ENCODE data around the gene ZNRF3.
"Not testable (repeated sequence)": the region's sequence is repeated elsewhere in the genome, so short reads cannot be mapped to it uniquely, and the experiment has no call there.

ZNRF3 gene

GRCh38 chr22:29016067-29016938 is 132.9 kb downstream of the ZNRF3 start:
- DNase-seq = no peak

GRCh38 chr22:29018293-29019189 is 135.2 kb downstream of the ZNRF3 start:
- no peak for DNase-seq

GRCh38 chr22:29022101-29022817 is 138.9 kb downstream of the ZNRF3 start:
- no peak for DNase-seq

- DNase-seq = no peak
Observed at GRCh38 chr22:29023172-29023796, 139.9 kb downstream of the ZNRF3 start.

- no peak for DNase-seq
Observed at GRCh38 chr22:29026579-29026978, 143.2 kb downstream of the ZNRF3 start.

- DNase-seq = no peak
Observed at GRCh38 chr22:29028468-29028867, 145.1 kb downstream of the ZNRF3 start.

GRCh38 chr22:29029202-29030000 is 146.0 kb downstream of the ZNRF3 start:
- DNase-seq = no peak

- no peak for DNase-seq
Observed at GRCh38 chr22:29030016-29030617, 146.7 kb downstream of the ZNRF3 start.

GRCh38 chr22:29030618-29031226 is 147.3 kb downstream of the ZNRF3 start:
- peak; percentile 84 for DNase-seq

GRCh38 chr22:29031227-29032011 is 148.0 kb downstream of the ZNRF3 start:
- DNase-seq = peak; percentile 74

GRCh38 chr22:29032014-29032475 is 148.7 kb downstream of the ZNRF3 start:
- no peak for DNase-seq

GRCh38 chr22:29032584-29032983 is 149.2 kb downstream of the ZNRF3 start:
- no peak for DNase-seq

GRCh38 chr22:29037340-29037932 is 154.1 kb downstream of the ZNRF3 start:
- no peak for DNase-seq

GRCh38 chr22:29039148-29039547 is 155.8 kb downstream of the ZNRF3 start:
- DNase-seq = no peak

- DNase-seq = not testable (repeated sequence)
Observed at GRCh38 chr22:29039684-29040083, 156.3 kb downstream of the ZNRF3 start.

- peak; percentile 74 for DNase-seq
Observed at GRCh38 chr22:29040385-29041275, 157.3 kb downstream of the ZNRF3 start.

GRCh38 chr22:29041408-29041807 is 158.0 kb downstream of the ZNRF3 start:
- DNase-seq = no peak

- no peak for DNase-seq
Observed at GRCh38 chr22:29043906-29044575, 160.7 kb downstream of the ZNRF3 start.
